Activated CD4-positive, alpha-beta memory T cell treated with anti-CD3 and anti-CD28 coated beads for 36 hours (primary cell): ENCODE data around the gene GP1BB. TPM values are rescaled to one million over a fixed set of nuclear protein-coding genes. Genes with fewer than 3 reads are reported as not detected.
A peak's percentile ranks its signal among the peaks of the same experiment; 100 is the strongest.

ENCODE experiments used
- CTCF ChIA-PET: fragments of 350-600 bp; sonication (Branson Sonifier 250); formaldehyde crosslinking; loops from one replicate; lab custom pipeline; 2021; ENCODE audit warnings: antibody characterized with exemption, inconsistent platforms; lab: Charles Lee
- POLR2A ChIA-PET: fragments of 350-600 bp; sonication (Branson Sonifier 250); formaldehyde crosslinking; loops from one replicate; lab custom pipeline; 2021; ENCODE audit warnings: antibody characterized with exemption; lab: Charles Lee
- DNase-seq: peaks from one replicate; pipeline ENCODE4 v3.0.0-alpha.2; 2020
- H3K27ac Mint-ChIP-seq: one replicate; pipeline ENCODE4 v1.8.0; 2021; ENCODE audit warnings: mixed read lengths
- H3K27me3 Mint-ChIP-seq: one replicate; pipeline ENCODE4 v1.8.0; 2021; ENCODE audit warnings: mixed read lengths
- H3K36me3 Mint-ChIP-seq: one replicate; pipeline ENCODE4 v1.8.0; 2021; ENCODE audit warnings: mixed read lengths
- H3K4me1 Mint-ChIP-seq: one replicate; pipeline ENCODE4 v1.8.0; 2021; ENCODE audit warnings: low read depth, mixed read lengths
- H3K4me3 Mint-ChIP-seq: one replicate; pipeline ENCODE4 v1.8.0; 2021; ENCODE audit warnings: mild to moderate bottlenecking, mixed read lengths
- H3K9me3 Mint-ChIP-seq: one replicate; pipeline ENCODE4 v1.8.0; 2021; ENCODE audit warnings: mixed read lengths
- intact Hi-C: fragments of 100-400 bp; cut with micrococcal nuclease; formaldehyde crosslinking; loops from one replicate; pipeline ENCODE4 v1.15.1; 2023
- total RNA-seq, 2 experiments: library from RNA; stranded (reverse); gene quantifications; one replicate each; pipeline ENCODE4 v1.2.3, GENCODE V29; 2021

The GP1BB gene
- total RNA-seq, 2 experiments from 2014 or later: not detected

- Mint-ChIP-seq H3K27me3 (peaks cover 9% of the 10 kb centered on the region), H3K4me1 (peaks cover 1% of the 10 kb centered on the region), H3K9me3 (no peaks in the 10 kb centered on the region), H3K36me3 (no peaks in the 10 kb centered on the region), H3K27ac (no peak overlapping the region), H3K4me3 (no peak overlapping the region)
- DNase-seq: no peak
- ChIA-PET CTCF (interaction anchor here (1.2 kb wide), 1 partner anchor 15 kb away, joined by 3 read pairs; no protein-coding TSS in a partner anchor), POLR2A (no interaction called here)
- intact Hi-C loops: no loop called here
Measured at GRCh38 chr22:19709063-19709769, 14.1 kb upstream of the GP1BB start.

GRCh38 chr22:19710020-19710768, 13.1 kb upstream of the GP1BB start:
- Mint-ChIP-seq H3K9me3 (no peaks in the 10 kb centered on the region), H3K36me3 (no peaks in the 10 kb centered on the region), H3K4me1 (peaks cover 1% of the 10 kb centered on the region), H3K4me3 (no peak overlapping the region), H3K27ac (no peak overlapping the region), H3K27me3 (peaks cover 9% of the 10 kb centered on the region)
- POLR2A ChIA-PET: interaction anchor here (0.7 kb wide), 1 partner anchor 28 kb away, joined by 3 read pairs; no protein-coding TSS in a partner anchor
- CTCF ChIA-PET: interaction anchor here (1.3 kb wide), 1 partner anchor 20 kb away, joined by 4 read pairs; no protein-coding TSS in a partner anchor
- intact Hi-C loops: loop anchor here (10.0 kb wide), 1 partner anchor 65 kb away; no protein-coding TSS in a partner anchor
- no peak for DNase-seq

- intact Hi-C loops: loop anchor here (10.0 kb wide), 1 partner anchor 66 kb away; no protein-coding TSS in a partner anchor
- ChIA-PET CTCF (interaction anchor here (1.3 kb wide), 1 partner anchor 20 kb away, joined by 4 read pairs; no protein-coding TSS in a partner anchor), POLR2A (interaction anchor here (0.7 kb wide), 1 partner anchor 28 kb away, joined by 3 read pairs; no protein-coding TSS in a partner anchor)
Measured at GRCh38 chr22:19710769-19711106, 12.6 kb upstream of the GP1BB start.

GRCh38 chr22:19713245-19713644, 10.1 kb upstream of the GP1BB start:
- H3K27me3 Mint-ChIP-seq: peaks cover 13% of the 10 kb centered on the region
- intact Hi-C loops: loop anchor here (10.0 kb wide), 1 partner anchor 68 kb away; no protein-coding TSS in a partner anchor
- peak overlapping the region; percentile 8 for H3K4me3 Mint-ChIP-seq
- ChIA-PET CTCF (interaction anchor here (1.1 to 1.4 kb wide), 2 partner anchors 17 to 33 kb away, joined by 3 to 6 read pairs; no protein-coding TSS in a partner anchor), POLR2A (no interaction called here)
- H3K36me3 Mint-ChIP-seq: no peaks in the 10 kb centered on the region
- no peaks in the 10 kb centered on the region for H3K9me3 Mint-ChIP-seq
- peaks cover 4% of the 10 kb centered on the region for H3K4me1 Mint-ChIP-seq
- DNase-seq: no peak
- H3K27ac Mint-ChIP-seq: no peak overlapping the region

More at GRCh38 chr22:19710769-19711106, 12.6 kb upstream of the GP1BB start:
- Mint-ChIP-seq H3K9me3 (no peaks in the 10 kb centered on the region), H3K27me3 (peaks cover 11% of the 10 kb centered on the region), H3K4me1 (peaks cover 1% of the 10 kb centered on the region), H3K36me3 (no peaks in the 10 kb centered on the region), H3K4me3 (no peak overlapping the region), H3K27ac (no peak overlapping the region)
- no peak for DNase-seq

- H3K36me3 Mint-ChIP-seq: no peaks in the 10 kb centered on the region
- ChIA-PET POLR2A (no interaction called here), CTCF (no interaction called here)
- H3K4me3 Mint-ChIP-seq: peak overlapping the region; percentile 28
- H3K27me3 Mint-ChIP-seq: peaks cover 13% of the 10 kb centered on the region
- DNase-seq: no peak
- H3K9me3 Mint-ChIP-seq: no peaks in the 10 kb centered on the region
- intact Hi-C loops: loop anchor here (10.0 kb wide), 1 partner anchor 69 kb away; no protein-coding TSS in a partner anchor
- H3K27ac Mint-ChIP-seq: no peak overlapping the region
- H3K4me1 Mint-ChIP-seq: peaks cover 4% of the 10 kb centered on the region
Measured at GRCh38 chr22:19713650-19714311, 9.6 kb upstream of the GP1BB start.

- H3K36me3 Mint-ChIP-seq: no peaks in the 10 kb centered on the region
- H3K4me1 Mint-ChIP-seq: peaks cover 8% of the 10 kb centered on the region
- peak within 1 kb of the TSS; percentile 29 for H3K4me3 Mint-ChIP-seq
- POLR2A ChIA-PET: no interaction called here
- intact Hi-C loops: loop anchor here (1.0 to 10.0 kb wide), 2 partner anchors 40 to 70 kb away; no protein-coding TSS in a partner anchor
- no peak within 1 kb of the TSS for H3K27ac Mint-ChIP-seq
- no peaks in the 10 kb centered on the region for H3K9me3 Mint-ChIP-seq
- no peak for DNase-seq
- H3K27me3 Mint-ChIP-seq: peaks cover 18% of the 10 kb centered on the region
- CTCF ChIA-PET: no interaction called here
Measured at GRCh38 chr22:19714312-19715187, 8.8 kb upstream of the GP1BB start, which contains the start of gene SEPTIN5. TSS of gene SEPTIN5 (plus strand) at chr22:19714503. CDS start at chr22:19714589, 86 bp downstream.

GRCh38 chr22:19715188-19715930, 8.0 kb upstream of the GP1BB start:
- Mint-ChIP-seq H3K4me1 (peaks cover 8% of the 10 kb centered on the region), H3K36me3 (no peaks in the 10 kb centered on the region), H3K9me3 (no peaks in the 10 kb centered on the region), H3K4me3 (no peak overlapping the region), H3K27me3 (peaks cover 26% of the 10 kb centered on the region), H3K27ac (no peak overlapping the region)
- POLR2A ChIA-PET: no interaction called here
- intact Hi-C loops: loop anchor here (1.0 to 10.0 kb wide), 2 partner anchors 41 to 71 kb away; no protein-coding TSS in a partner anchor
- no peak for DNase-seq
- CTCF ChIA-PET: interaction anchor here (0.9 to 2.7 kb wide), 2 partner anchors 15 to 36 kb away, joined by 3 to 11 read pairs; no protein-coding TSS in a partner anchor

- Mint-ChIP-seq H3K27ac (no peak overlapping the region), H3K27me3 (peaks cover 34% of the 10 kb centered on the region), H3K36me3 (no peaks in the 10 kb centered on the region), H3K4me3 (no peak overlapping the region), H3K9me3 (no peaks in the 10 kb centered on the region), H3K4me1 (peaks cover 8% of the 10 kb centered on the region)
- intact Hi-C loops: loop anchor here (10.0 kb wide), 1 partner anchor 71 kb away; no protein-coding TSS in a partner anchor
- POLR2A ChIA-PET: no interaction called here
- no peak for DNase-seq
- CTCF ChIA-PET: interaction anchor here (0.9 to 2.7 kb wide), 2 partner anchors 14 to 37 kb away, joined by 3 to 11 read pairs; no protein-coding TSS in a partner anchor
Measured at GRCh38 chr22:19716041-19716828, 7.1 kb upstream of the GP1BB start.

- H3K4me1 Mint-ChIP-seq: peaks cover 8% of the 10 kb centered on the region
- POLR2A ChIA-PET: no interaction called here
- H3K9me3 Mint-ChIP-seq: no peaks in the 10 kb centered on the region
- DNase-seq: no peak
- CTCF ChIA-PET: interaction anchor here (0.6 to 2.7 kb wide), 2 partner anchors 14 to 37 kb away, joined by 3 to 11 read pairs; no protein-coding TSS in a partner anchor
- H3K27ac Mint-ChIP-seq: no peak overlapping the region
- H3K36me3 Mint-ChIP-seq: no peaks in the 10 kb centered on the region
- H3K4me3 Mint-ChIP-seq: no peak overlapping the region
- intact Hi-C loops: loop anchor here (10.0 kb wide), 1 partner anchor 72 kb away; no protein-coding TSS in a partner anchor
- H3K27me3 Mint-ChIP-seq: peaks cover 39% of the 10 kb centered on the region
Measured at GRCh38 chr22:19716829-19717105, 6.6 kb upstream of the GP1BB start.

- peaks cover 40% of the 10 kb centered on the region for H3K27me3 Mint-ChIP-seq
- intact Hi-C loops: loop anchor here (10.0 kb wide), 1 partner anchor 72 kb away; no protein-coding TSS in a partner anchor
- CTCF ChIA-PET: interaction anchor here (0.6 to 2.7 kb wide), 2 partner anchors 13 to 38 kb away, joined by 3 to 11 read pairs; no protein-coding TSS in a partner anchor
- peaks cover 8% of the 10 kb centered on the region for H3K4me1 Mint-ChIP-seq
- DNase-seq: no peak
- H3K27ac Mint-ChIP-seq: no peak overlapping the region
- POLR2A ChIA-PET: no interaction called here
- H3K36me3 Mint-ChIP-seq: no peaks in the 10 kb centered on the region
- no peaks in the 10 kb centered on the region for H3K9me3 Mint-ChIP-seq
- no peak overlapping the region for H3K4me3 Mint-ChIP-seq
Measured at GRCh38 chr22:19717181-19717580, 6.2 kb upstream of the GP1BB start.
